Measurements from ENCODE around the gene COLEC11.
"Not testable (repeated sequence)": the region's sequence is repeated elsewhere in the genome, so short reads cannot be mapped to it uniquely, and the experiment has no call there.

COLEC11 gene

DNA sequence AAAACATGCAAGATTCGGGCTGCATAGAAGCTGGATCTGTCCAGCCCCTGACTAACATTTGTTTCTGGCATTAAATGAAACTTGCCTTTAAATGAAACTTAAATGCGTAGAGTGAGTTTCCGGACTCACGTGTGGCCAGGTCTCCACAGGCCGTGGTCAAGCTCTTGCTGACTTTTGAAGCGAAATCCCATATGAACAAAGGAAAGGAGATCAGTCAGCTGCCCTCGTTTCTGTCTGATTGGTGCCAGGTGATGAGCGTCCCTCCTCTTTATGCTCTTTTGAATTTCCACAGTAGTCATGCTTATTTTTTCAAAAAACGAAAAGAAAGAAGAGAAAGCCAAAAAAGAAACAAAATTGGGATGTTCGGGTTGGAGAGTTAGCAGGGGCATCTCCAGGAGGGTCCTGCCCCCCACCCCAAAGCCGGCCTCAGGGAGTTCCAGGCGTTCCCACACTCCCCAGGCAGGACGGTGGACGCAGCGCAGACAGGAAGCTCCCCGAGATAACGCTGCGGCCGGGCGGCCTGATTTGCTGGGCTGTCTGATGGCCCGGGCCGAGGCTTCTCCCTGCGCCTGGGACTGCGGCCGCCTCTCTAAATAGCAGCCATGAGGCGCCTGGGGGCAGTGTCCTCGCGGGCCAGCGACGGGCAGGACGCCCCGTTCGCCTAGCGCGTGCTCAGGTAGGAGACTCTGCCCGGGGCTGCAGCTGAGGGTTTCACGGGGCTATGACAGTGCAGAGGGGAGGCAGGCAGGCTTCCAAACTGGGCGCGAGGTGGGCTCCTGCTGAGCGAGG, at the start of gene COLEC11:
COLEC11 (plus strand) TSS at position 620 of the 789 bp plus-strand sequence. CDS start 9,229 bp downstream, outside the sequence.
- DNase-seq (ENCODE audit: low read depth in 3 of 3): no peak

GRCh38 chr2:3545788-3546478, 49.0 kb upstream of the COLEC11 start:
- DNase-seq (ENCODE audit: low read depth in 3 of 3): no peak

- no peak for DNase-seq (ENCODE audit: low read depth in 3 of 3)
These were observed 47.0 kb upstream of the COLEC11 start for GRCh38 chr2:3547915-3548314.

- no peak for DNase-seq (ENCODE audit: low read depth in 3 of 3)
These were observed 41.0 kb upstream of the COLEC11 start for GRCh38 chr2:3553946-3554345.

DNA sequence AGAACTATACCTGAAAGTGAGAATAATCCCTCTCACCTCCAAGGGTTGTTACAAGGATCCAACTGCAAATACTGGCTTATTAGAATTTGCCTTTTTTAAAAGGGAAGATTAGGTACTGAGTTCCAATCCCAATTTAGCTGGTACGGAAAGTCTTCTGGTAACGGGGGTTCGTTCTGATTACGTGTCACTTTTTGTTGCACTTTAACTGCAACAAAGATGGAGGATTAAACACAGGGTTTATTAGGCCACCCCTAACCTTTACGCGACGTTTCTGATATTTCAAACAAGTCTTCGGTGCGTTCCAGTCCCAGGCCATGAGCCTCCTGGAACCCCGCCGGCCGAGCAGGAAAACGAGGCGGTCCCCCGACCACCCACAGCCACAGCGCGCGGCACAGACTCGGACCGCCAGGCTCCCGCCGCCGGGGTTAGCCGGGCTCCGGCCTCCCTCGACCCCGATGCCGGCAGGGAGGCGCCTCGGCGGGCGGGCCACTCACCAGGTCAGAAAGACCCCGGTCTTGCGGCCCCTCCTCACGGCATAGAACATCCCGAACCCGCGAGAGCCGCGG, 37.2 kb upstream of the COLEC11 start:
- DNase-seq (ENCODE audit: low read depth in 3 of 3): no peak

DNA sequence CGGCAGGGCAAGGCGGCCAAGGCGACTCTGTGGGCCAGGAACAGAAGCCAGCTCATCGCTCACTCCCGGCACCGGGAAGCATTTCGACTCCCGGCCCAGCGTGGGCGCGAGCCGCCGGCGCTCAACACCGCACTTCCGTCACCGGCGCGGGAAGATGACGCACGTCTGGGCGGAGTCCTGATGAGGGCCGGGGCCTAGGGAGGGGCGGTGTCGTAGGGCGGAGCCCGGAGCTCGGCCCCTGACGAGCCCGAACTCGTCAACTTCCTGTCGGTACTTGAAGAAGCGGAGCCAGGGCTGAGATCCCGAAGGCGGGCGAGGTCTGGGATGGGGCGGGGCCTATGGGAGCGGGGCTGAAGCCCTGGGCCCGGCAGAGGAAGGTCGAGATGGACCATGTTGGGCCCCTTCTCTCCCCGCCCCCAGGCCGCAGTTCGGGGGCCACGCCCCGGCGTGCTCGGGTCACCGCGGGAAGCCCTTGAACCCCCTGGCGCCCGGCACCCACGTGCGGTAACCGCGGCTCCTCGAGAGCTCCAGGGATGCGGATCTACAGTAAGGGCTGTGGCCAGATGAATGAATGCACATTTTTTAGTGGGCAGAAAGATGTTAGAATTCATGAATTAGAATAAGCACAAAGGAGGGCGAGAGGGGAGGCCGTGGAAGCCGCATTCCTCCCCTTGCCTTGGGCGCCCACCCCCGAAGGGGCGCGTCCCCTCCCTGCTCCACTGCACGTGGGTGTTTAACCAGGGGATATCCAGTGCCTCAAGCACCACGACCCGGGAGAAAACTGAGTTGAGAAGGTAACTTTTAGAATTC, 36.5 kb upstream of the COLEC11 start, which contains the start of gene RNASEH1:
RNASEH1 (minus strand) TSS at position 129 of the 810 bp plus-strand sequence; CDS start at position 56, 73 bp downstream.
- DNase-seq (ENCODE audit: low read depth in 3 of 3): peak; percentile 97 to 99 (median 99)

- no peak for DNase-seq (ENCODE audit: low read depth in 3 of 3)
These were observed 31.4 kb upstream of the COLEC11 start for GRCh38 chr2:3563521-3563976.

GRCh38 chr2:3565117-3565516, 29.8 kb upstream of the COLEC11 start:
- DNase-seq (ENCODE audit: low read depth in 3 of 3): no peak

DNA sequence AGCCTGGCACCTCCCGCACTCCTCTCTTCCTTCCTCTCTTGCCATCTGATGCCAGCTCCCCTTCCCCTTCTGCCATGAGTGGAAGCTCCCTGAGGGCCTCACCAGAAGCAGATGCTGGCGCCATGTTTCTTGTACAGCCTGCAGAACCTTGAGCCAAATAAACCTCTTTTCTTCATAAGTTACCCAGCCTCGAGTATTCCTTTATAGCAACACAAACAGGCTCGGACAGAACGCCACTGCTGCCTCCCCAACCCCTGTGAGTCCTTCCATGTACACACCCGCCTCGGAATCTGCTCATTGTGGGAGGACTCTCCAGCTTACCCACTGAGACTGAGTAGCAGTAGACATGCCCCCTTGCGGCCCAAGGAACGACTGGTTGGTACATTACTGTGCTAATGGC, 28.1 kb upstream of the COLEC11 start:
- no peak for DNase-seq (ENCODE audit: low read depth in 3 of 3)

- DNase-seq (ENCODE audit: low read depth in 3 of 3): not testable (repeated sequence)
These were observed 25.3 kb upstream of the COLEC11 start for GRCh38 chr2:3569656-3570055.

- no peak for DNase-seq (ENCODE audit: low read depth in 3 of 3)
These were observed 23.6 kb upstream of the COLEC11 start for GRCh38 chr2:3571284-3571683.

- DNase-seq (ENCODE audit: low read depth in 3 of 3): no peak
These were observed 22.3 kb upstream of the COLEC11 start for GRCh38 chr2:3572620-3573019.

GRCh38 chr2:3574155-3574554, 20.8 kb upstream of the COLEC11 start:
- DNase-seq (ENCODE audit: low read depth in 3 of 3): no peak

DNA sequence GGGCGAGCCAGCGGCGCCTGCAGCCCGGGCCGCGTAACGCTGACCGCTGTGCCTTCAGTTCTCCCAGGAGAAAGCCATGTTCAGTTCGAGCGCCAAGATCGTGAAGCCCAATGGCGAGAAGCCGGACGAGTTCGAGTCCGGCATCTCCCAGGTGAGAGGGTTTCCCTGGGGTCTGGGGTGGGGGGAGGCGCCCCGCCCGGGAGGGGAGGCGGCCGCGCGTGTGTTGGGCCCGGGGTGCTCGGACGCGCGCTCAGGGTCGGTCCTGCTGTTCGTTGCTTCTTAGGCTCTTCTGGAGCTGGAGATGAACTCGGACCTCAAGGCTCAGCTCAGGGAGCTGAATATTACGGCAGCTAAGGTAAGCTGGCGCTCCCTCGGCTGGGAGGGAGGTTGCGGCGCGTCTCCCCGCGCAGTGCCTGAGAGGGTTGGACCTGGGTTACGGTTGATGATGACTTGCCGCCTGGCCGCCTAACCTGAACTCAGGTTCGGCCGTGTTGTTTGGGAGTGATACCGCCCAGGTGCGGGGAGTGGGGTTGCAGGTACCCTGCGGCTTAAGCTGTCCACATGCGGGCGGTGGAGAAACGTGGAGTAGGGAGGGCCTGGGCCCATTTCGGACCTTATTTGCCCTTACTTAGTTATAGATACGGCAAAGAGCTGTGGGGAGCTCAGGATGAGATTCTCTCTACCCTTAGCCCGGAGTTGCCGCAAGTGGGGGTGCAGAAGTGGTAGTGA, 19.2 kb upstream of the COLEC11 start:
- DNase-seq (ENCODE audit: low read depth in 3 of 3): peak in 2 of 3 experiments; percentile 5 to 6

GRCh38 chr2:3576263-3576630, 18.7 kb upstream of the COLEC11 start:
- not testable (repeated sequence) for DNase-seq (ENCODE audit: low read depth in 3 of 3)

GRCh38 chr2:3578987-3579386, 15.9 kb upstream of the COLEC11 start:
- DNase-seq (ENCODE audit: low read depth in 3 of 3): no peak

DNA sequence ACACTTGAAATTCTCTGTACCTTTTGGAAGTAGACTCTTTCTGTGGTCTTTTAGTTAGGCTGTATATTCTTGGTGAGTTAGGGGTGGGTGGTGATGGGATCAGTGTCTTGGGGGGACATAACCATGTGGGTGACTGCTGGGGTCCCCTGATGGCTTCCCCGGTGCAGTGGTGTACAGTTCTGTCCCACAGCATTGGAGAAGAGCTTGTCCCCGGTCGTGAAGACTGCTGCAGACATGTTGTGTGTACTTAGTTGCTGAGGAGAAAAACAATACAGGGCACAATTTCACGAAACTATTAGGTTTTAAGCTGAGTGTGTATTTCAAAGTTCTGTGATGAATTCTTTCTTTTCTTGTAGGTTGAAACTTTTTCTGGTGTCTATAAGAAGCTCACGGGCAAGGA, 14.5 kb upstream of the COLEC11 start:
- DNase-seq (ENCODE audit: low read depth in 3 of 3): no peak

- DNase-seq (ENCODE audit: low read depth in 3 of 3): no peak
These were observed 13.3 kb upstream of the COLEC11 start for GRCh38 chr2:3581367-3582262.

- DNase-seq (ENCODE audit: low read depth in 3 of 3): no peak
These were observed 10.8 kb upstream of the COLEC11 start for GRCh38 chr2:3584076-3584475.

All from stimulated activated CD4-positive, alpha-beta T cell treated with anti-CD3 and anti-CD28 coated beads, TNF-alpha, amount 100 ng/mL, for 4 hours (primary cell).